ENCODE measurements around the gene GALNS. TPM values are rescaled to one million over a fixed set of nuclear protein-coding genes. Genes with fewer than 3 reads are reported as not detected.
A peak's percentile ranks its signal among the peaks of the same experiment; 100 is the strongest.

Gene GALNS
- total RNA-seq, 2 experiments from 2014 or later: 17.2 to 49.0 TPM

DNA sequence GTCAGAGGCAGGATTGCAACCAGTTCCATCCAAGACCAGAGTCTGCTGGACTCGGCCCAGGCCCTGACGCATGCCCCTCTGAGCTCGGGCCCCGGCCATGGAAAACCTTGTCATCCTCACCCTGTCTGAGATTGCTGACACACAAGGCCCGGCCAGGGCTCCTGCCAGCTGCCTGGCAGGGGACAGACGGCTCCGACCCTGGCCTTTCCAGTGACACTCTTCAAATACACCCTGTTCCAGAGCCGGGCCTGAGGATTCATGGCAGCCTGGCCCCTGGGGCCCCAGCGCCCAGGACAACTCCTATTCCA lies 12.9 kb upstream of the GALNS start:
- CTCF ChIA-PET (ENCODE audit: unreplicated experiment): no interaction called here
- H3K36me3 ChIP-seq (ENCODE audit: insufficient read depth, low read length): no peaks in the 10 kb centered on the region
- H2AFZ ChIP-seq (ENCODE audit: low read length): no peak overlapping the region
- no peak overlapping the region for H3K4me3 ChIP-seq (ENCODE audit: low read depth, low read length, poor library complexity, severe bottlenecking)
- H3K4me1 ChIP-seq (ENCODE audit: insufficient read depth, low read length, poor library complexity, severe bottlenecking): peaks cover 4% of the 10 kb centered on the region
- no peak overlapping the region for H3K4me2 ChIP-seq (ENCODE audit: low read length)
- no peaks in the 10 kb centered on the region for H4K20me1 ChIP-seq (ENCODE audit: insufficient read depth, low read length)
- no peak for DNase-seq (ENCODE audit: low spot score)
- no peak overlapping the region for H3K27ac ChIP-seq (ENCODE audit: low read depth, low read length, poor library complexity, severe bottlenecking)
- no peaks in the 10 kb centered on the region for H3K9me2 ChIP-seq (ENCODE audit: insufficient read depth, low read length)
- no TSS peak for BruUV-seq (replicated peaks)
- no peaks in the 10 kb centered on the region for H3K9me3 ChIP-seq (ENCODE audit: low read length)
- POLR2A ChIA-PET: interaction anchor here (0.7 kb wide), 1 partner anchor 130 kb away, joined by 3 read pairs; no protein-coding TSS in a partner anchor
- H3K79me2 ChIP-seq (ENCODE audit: insufficient read depth, low read depth, low read length): no peaks in the 10 kb centered on the region
- intact Hi-C loops (cut with micrococcal nuclease; ENCODE audit: unreplicated experiment): no loop called here
- TF ChIP-seq EZH2phosphoT487 (IDR thresholded peaks at IDR 0.05; ENCODE audit: borderline replicate concordance, low read depth, low read length): no peak

DNA sequence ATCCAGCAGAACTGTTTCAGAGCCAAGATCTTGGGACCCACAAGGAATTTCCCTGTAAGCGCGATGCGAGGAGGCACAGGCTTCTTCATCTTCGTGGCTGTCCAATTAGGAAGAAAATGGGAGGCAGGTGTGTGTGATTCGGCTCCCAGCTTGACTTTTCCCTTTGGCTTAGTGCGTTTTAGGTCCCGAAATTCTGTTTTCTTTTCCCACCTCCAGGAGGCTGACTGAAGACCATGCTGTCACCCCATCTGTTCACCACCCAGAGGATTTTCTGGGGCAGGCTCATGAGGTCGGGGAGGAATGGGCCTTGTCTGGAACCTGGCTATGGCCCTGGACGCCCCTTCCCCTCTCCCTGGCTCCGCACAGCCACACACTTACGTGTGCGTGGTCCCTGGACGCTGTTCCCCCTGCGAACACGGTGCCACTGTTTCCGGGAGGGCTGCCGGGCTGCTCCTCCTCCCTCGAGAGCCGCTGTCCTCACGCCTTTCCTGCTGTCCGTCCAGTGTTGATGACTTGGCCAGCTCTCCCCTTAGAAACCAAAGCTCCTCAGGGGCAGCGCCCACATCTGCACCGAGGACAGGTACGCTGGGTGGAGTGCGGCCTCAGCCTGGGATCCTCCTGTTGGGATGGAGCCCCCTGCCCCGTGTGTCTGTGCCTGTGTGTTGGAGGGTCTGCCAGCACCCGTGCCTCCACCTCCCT lies 12.4 kb upstream of the GALNS start:
- CTCF ChIA-PET (ENCODE audit: unreplicated experiment): no interaction called here
- no peaks in the 10 kb centered on the region for H4K20me1 ChIP-seq (ENCODE audit: insufficient read depth, low read length)
- no peaks in the 10 kb centered on the region for H3K9me3 ChIP-seq (ENCODE audit: low read length)
- POLR2A ChIA-PET: interaction anchor here (0.7 kb wide), 1 partner anchor 12 kb away, joined by 3 read pairs; the partner anchor contains the start of genes GALNS and TRAPPC2L
- no peak overlapping the region for H3K4me3 ChIP-seq (ENCODE audit: low read depth, low read length, poor library complexity, severe bottlenecking)
- no peaks in the 10 kb centered on the region for H3K36me3 ChIP-seq (ENCODE audit: insufficient read depth, low read length)
- BruUV-seq (replicated peaks): no TSS peak
- peaks cover 4% of the 10 kb centered on the region for H3K4me1 ChIP-seq (ENCODE audit: insufficient read depth, low read length, poor library complexity, severe bottlenecking)
- H2AFZ ChIP-seq (ENCODE audit: low read length): no peak overlapping the region
- TF ChIP-seq, protein P1, sequence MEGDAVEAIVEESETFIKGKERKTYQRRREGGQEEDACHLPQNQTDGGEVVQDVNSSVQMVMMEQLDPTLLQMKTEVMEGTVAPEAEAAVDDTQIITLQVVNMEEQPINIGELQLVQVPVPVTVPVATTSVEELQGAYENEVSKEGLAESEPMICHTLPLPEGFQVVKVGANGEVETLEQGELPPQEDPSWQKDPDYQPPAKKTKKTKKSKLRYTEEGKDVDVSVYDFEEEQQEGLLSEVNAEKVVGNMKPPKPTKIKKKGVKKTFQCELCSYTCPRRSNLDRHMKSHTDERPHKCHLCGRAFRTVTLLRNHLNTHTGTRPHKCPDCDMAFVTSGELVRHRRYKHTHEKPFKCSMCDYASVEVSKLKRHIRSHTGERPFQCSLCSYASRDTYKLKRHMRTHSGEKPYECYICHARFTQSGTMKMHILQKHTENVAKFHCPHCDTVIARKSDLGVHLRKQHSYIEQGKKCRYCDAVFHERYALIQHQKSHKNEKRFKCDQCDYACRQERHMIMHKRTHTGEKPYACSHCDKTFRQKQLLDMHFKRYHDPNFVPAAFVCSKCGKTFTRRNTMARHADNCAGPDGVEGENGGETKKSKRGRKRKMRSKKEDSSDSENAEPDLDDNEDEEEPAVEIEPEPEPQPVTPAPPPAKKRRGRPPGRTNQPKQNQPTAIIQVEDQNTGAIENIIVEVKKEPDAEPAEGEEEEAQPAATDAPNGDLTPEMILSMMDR (conservative IDR thresholded peaks at IDR 0.05; ENCODE audit: low read length): no peak
- TF ChIP-seq EZH2phosphoT487 (IDR thresholded peaks at IDR 0.05; ENCODE audit: borderline replicate concordance, low read depth, low read length): no peak
- H3K4me2 ChIP-seq (ENCODE audit: low read length): no peak overlapping the region
- intact Hi-C loops (cut with micrococcal nuclease; ENCODE audit: unreplicated experiment): no loop called here
- no peaks in the 10 kb centered on the region for H3K9me2 ChIP-seq (ENCODE audit: insufficient read depth, low read length)
- H3K79me2 ChIP-seq (ENCODE audit: insufficient read depth, low read depth, low read length): no peaks in the 10 kb centered on the region
- DNase-seq (ENCODE audit: low spot score): no peak
- H3K27ac ChIP-seq (ENCODE audit: low read depth, low read length, poor library complexity, severe bottlenecking): no peak overlapping the region

DNA sequence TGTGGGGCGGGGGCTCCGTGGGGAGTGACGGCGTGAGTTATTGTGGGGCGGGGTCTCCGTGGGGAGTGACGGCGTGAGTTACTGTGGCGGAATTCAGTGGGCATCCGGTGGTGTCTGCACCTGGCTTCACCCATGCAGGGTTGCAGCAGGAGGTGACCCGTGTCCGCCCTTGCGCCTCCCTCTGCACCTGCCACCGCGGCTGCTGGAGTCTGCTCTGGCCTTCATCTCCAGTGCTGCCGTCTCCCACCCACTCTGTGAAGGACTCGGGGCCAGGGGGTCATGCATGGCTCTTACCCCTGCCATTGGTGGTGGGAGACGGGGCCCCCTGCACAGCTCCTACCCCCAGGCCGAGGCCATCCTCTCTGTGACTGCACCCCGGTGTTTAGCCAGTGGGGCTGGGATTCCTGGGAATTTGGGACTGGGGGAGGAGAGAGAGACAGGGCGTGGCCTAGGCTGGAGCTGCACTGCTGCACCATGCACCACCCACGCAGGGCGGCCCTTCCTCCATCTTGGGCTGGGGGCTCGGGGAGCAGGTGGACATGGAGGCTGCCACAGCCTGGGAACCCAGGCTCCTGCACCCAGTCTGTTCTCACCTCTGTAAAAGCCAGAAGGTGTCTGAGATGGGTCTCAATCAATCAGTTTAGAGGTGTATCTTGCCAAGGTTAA lies 11.0 kb upstream of the GALNS start:
- no TSS peak for BruUV-seq (replicated peaks)
- DNase-seq (ENCODE audit: low spot score): peak; percentile 29
- TF ChIP-seq EZH2phosphoT487 (IDR thresholded peaks at IDR 0.05; ENCODE audit: borderline replicate concordance, low read depth, low read length): no peak
- TF ChIP-seq, protein P1 (conservative IDR thresholded peaks at IDR 0.05; ENCODE audit: low read length): no peak
- Histone ChIP-seq H3K27ac (ENCODE audit: low read depth, low read length, poor library complexity, severe bottlenecking) (no peak overlapping the region), H3K4me3 (ENCODE audit: low read depth, low read length, poor library complexity, severe bottlenecking) (no peak overlapping the region), H3K9me3 (ENCODE audit: low read length) (no peaks in the 10 kb centered on the region), H3K9me2 (ENCODE audit: insufficient read depth, low read length) (no peaks in the 10 kb centered on the region), H4K20me1 (ENCODE audit: insufficient read depth, low read length) (no peaks in the 10 kb centered on the region), H3K79me2 (ENCODE audit: insufficient read depth, low read depth, low read length) (no peaks in the 10 kb centered on the region), H3K36me3 (ENCODE audit: insufficient read depth, low read length) (no peaks in the 10 kb centered on the region), H2AFZ (ENCODE audit: low read length) (no peak overlapping the region), H3K4me1 (ENCODE audit: insufficient read depth, low read length, poor library complexity, severe bottlenecking) (peaks cover 4% of the 10 kb centered on the region), H3K4me2 (ENCODE audit: low read length) (no peak overlapping the region)
- ChIA-PET CTCF (ENCODE audit: unreplicated experiment) (no interaction called here), POLR2A (no interaction called here)
- intact Hi-C loops (cut with micrococcal nuclease; ENCODE audit: unreplicated experiment): no loop called here
